HepG2 (cell line): ENCODE data around the gene DMAP1. TPM values are rescaled to one million over a fixed set of nuclear protein-coding genes. Genes with fewer than 3 reads are reported as not detected.

Experiments used
- BCL6 ChIP-seq: IDR thresholded peaks from 2 replicates; pipeline ENCODE4 v1.6.1; 2016; ENCODE audit warnings: missing genetic modification reagents, missing compliant biosample characterization
- BORCS8-MEF2B ChIP-seq: sonication (generic); formaldehyde crosslinking; IDR thresholded peaks from 2 replicates; pipeline ENCODE4 v1.8.0; 2022; ENCODE audit warnings: mild to moderate bottlenecking, missing genetic modification reagents
- HMG20B ChIP-seq: conservative IDR thresholded peaks from 2 replicates; pipeline ENCODE4 v1.6.1; 2016; ENCODE audit warnings: missing genetic modification reagents, missing compliant biosample characterization
- NCOA2 ChIP-seq: sonication (generic); formaldehyde crosslinking; IDR thresholded peaks from 2 replicates; pipeline ENCODE4 v1.8.0; 2022; ENCODE audit warnings: inconsistent platforms
- NFKB2 ChIP-seq: sonication (generic); formaldehyde crosslinking; IDR thresholded peaks from 2 replicates; pipeline ENCODE4 v1.4.0; 2020; ENCODE audit warnings: missing genetic modification reagents, borderline replicate concordance
- YY1 ChIP-seq: IDR thresholded peaks from 2 replicates; pipeline ENCODE4 v1.6.1; 2011; ENCODE audit warnings: low read length, low read depth, moderate library complexity, mild to moderate bottlenecking; ENCODE audit not compliant: insufficient read depth, insufficient replicate concordance
- ZNF263 ChIP-seq: sonication (generic); formaldehyde crosslinking; IDR thresholded peaks from 2 replicates; pipeline ENCODE4 v1.4.0; 2020; ENCODE audit warnings: missing genetic modification reagents
- ZNF598 ChIP-seq: sonication (generic); formaldehyde crosslinking; IDR thresholded peaks from 2 replicates; pipeline ENCODE4 v1.5.1; 2020; ENCODE audit warnings: mild to moderate bottlenecking, missing genetic modification reagents, borderline replicate concordance
- ZNF740 ChIP-seq: sonication (generic); formaldehyde crosslinking; IDR thresholded peaks from 2 replicates; pipeline ENCODE4 v1.4.0; 2020; ENCODE audit warnings: missing genetic modification reagents
- ZNF766 ChIP-seq: sonication (generic); formaldehyde crosslinking; IDR thresholded peaks from 2 replicates; pipeline ENCODE4 v1.5.0; 2020; ENCODE audit warnings: missing genetic modification reagents, borderline replicate concordance
- ZNF841 ChIP-seq: sonication (generic); formaldehyde crosslinking; IDR thresholded peaks from 2 replicates; pipeline ENCODE4 v1.8.1; 2023; ENCODE audit warnings: missing genetic modification reagents, borderline replicate concordance
- ZSCAN30 ChIP-seq: sonication (generic); formaldehyde crosslinking; IDR thresholded peaks from 2 replicates; pipeline ENCODE4 v1.5.0; 2020; ENCODE audit warnings: mild to moderate bottlenecking, missing genetic modification reagents
- polyA plus RNA-seq, 8 experiments: library from polyadenylated mRNA; depleted of rRNA in 3 of 8; stranded (reverse) in 7 of 8; unstranded in 1 of 8; fragments of >200 nt; fragmentation: Illumina TruSeq in 4 of 8; extraction: Trizol in 4 of 8; gene quantifications; 2 replicates each; pipeline versions ENCODE4 v1.2.1 to v1.2.3, GENCODE V29; 2011 to 2016; ENCODE audit warnings: low read depth in 4 of 8, missing spikeins in 1 of 8, mixed read lengths in 1 of 8; ENCODE audit not compliant: insufficient read depth in 1 of 8
- total RNA-seq, 5 experiments: library from RNA; depleted of rRNA; stranded (reverse); fragments of >200 nt; fragmentation: Illumina TruSeq; extraction: Trizol; gene quantifications; 2 replicates each; pipeline ENCODE4 v1.2.3, GENCODE V29; 2016; ENCODE audit warnings: low read depth in 1 of 5
- TF ChIP-seq, protein P1 (sequence below): sonication (generic); formaldehyde crosslinking; IDR thresholded peaks from 2 replicates; pipeline ENCODE4 v1.5.0; 2020; ENCODE audit warnings: mild to moderate bottlenecking, missing genetic modification reagents, borderline replicate concordance
- TF ChIP-seq, protein P2 (sequence below): sonication (generic); formaldehyde crosslinking; IDR thresholded peaks from 2 replicates; pipeline ENCODE4 v1.5.1; 2020; ENCODE audit warnings: missing genetic modification reagents, mild to moderate bottlenecking, borderline replicate concordance
- TF ChIP-seq, protein P3 (sequence below): sonication (generic); formaldehyde crosslinking; IDR thresholded peaks from 2 replicates; pipeline ENCODE4 v1.8.0; 2022; ENCODE audit warnings: mild to moderate bottlenecking, missing genetic modification reagents, moderate library complexity
- TF ChIP-seq, protein P4 (sequence below): sonication (generic); formaldehyde crosslinking; IDR thresholded peaks from 2 replicates; pipeline ENCODE4 v1.5.0; 2020; ENCODE audit warnings: missing genetic modification reagents, mild to moderate bottlenecking, borderline replicate concordance

The DMAP1 gene
- total and polyA plus RNA-seq, 2 of the 13 experiments (the other 11 are each of a cell fraction or from before 2014, with no cell fraction given), result 17.6 to 32.7 TPM

- TF ChIP-seq, protein P1, sequence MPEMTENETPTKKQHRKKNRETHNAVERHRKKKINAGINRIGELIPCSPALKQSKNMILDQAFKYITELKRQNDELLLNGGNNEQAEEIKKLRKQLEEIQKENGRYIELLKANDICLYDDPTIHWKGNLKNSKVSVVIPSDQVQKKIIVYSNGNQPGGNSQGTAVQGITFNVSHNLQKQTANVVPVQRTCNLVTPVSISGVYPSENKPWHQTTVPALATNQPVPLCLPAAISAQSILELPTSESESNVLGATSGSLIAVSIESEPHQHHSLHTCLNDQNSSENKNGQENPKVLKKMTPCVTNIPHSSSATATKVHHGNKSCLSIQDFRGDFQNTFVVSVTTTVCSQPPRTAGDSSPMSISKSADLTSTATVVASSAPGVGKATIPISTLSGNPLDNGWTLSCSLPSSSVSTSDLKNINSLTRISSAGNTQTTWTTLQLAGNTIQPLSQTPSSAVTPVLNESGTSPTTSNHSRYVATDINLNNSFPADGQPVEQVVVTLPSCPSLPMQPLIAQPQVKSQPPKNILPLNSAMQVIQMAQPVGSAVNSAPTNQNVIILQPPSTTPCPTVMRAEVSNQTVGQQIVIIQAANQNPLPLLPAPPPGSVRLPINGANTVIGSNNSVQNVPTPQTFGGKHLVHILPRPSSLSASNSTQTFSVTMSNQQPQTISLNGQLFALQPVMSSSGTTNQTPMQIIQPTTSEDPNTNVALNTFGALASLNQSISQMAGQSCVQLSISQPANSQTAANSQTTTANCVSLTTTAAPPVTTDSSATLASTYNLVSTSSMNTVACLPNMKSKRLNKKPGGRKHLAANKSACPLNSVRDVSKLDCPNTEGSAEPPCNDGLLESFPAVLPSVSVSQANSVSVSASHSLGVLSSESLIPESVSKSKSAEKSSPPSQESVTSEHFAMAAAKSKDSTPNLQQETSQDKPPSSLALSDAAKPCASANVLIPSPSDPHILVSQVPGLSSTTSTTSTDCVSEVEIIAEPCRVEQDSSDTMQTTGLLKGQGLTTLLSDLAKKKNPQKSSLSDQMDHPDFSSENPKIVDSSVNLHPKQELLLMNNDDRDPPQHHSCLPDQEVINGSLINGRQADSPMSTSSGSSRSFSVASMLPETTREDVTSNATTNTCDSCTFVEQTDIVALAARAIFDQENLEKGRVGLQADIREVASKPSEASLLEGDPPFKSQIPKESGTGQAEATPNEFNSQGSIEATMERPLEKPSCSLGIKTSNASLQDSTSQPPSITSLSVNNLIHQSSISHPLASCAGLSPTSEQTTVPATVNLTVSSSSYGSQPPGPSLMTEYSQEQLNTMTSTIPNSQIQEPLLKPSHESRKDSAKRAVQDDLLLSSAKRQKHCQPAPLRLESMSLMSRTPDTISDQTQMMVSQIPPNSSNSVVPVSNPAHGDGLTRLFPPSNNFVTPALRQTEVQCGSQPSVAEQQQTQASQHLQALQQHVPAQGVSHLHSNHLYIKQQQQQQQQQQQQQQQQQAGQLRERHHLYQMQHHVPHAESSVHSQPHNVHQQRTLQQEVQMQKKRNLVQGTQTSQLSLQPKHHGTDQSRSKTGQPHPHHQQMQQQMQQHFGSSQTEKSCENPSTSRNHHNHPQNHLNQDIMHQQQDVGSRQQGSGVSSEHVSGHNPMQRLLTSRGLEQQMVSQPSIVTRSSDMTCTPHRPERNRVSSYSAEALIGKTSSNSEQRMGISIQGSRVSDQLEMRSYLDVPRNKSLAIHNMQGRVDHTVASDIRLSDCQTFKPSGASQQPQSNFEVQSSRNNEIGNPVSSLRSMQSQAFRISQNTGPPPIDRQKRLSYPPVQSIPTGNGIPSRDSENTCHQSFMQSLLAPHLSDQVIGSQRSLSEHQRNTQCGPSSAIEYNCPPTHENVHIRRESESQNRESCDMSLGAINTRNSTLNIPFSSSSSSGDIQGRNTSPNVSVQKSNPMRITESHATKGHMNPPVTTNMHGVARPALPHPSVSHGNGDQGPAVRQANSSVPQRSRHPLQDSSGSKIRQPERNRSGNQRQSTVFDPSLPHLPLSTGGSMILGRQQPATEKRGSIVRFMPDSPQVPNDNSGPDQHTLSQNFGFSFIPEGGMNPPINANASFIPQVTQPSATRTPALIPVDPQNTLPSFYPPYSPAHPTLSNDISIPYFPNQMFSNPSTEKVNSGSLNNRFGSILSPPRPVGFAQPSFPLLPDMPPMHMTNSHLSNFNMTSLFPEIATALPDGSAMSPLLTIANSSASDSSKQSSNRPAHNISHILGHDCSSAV (CRISPR knock-in tag), result no peak
- TF ChIP-seq NCOA2 (CRISPR knock-in tag) (0 out of 2 replicates have a peak, but pooled peaks have one; percentile 13), ZNF766 (CRISPR knock-in tag) (no peak), HMG20B (no peak), NFKB2 (no peak), YY1 (peak; percentile 13), BCL6 (CRISPR knock-in tag) (0 out of 2 replicates have a peak, but pooled peaks have one; percentile 17), ZNF598 (CRISPR knock-in tag) (no peak), ZSCAN30 (CRISPR knock-in tag) (no peak), ZNF841 (CRISPR knock-in tag) (no peak), ZNF263 (CRISPR knock-in tag) (peak; percentile 91), BORCS8-MEF2B (CRISPR knock-in tag) (0 out of 2 replicates have a peak, but pooled peaks have one; percentile 47), ZNF740 (no peak)
- TF ChIP-seq, protein P2, sequence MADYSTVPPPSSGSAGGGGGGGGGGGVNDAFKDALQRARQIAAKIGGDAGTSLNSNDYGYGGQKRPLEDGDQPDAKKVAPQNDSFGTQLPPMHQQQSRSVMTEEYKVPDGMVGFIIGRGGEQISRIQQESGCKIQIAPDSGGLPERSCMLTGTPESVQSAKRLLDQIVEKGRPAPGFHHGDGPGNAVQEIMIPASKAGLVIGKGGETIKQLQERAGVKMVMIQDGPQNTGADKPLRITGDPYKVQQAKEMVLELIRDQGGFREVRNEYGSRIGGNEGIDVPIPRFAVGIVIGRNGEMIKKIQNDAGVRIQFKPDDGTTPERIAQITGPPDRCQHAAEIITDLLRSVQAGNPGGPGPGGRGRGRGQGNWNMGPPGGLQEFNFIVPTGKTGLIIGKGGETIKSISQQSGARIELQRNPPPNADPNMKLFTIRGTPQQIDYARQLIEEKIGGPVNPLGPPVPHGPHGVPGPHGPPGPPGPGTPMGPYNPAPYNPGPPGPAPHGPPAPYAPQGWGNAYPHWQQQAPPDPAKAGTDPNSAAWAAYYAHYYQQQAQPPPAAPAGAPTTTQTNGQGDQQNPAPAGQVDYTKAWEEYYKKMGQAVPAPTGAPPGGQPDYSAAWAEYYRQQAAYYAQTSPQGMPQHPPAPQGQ (CRISPR knock-in tag), result no peak
- TF ChIP-seq, protein P3, sequence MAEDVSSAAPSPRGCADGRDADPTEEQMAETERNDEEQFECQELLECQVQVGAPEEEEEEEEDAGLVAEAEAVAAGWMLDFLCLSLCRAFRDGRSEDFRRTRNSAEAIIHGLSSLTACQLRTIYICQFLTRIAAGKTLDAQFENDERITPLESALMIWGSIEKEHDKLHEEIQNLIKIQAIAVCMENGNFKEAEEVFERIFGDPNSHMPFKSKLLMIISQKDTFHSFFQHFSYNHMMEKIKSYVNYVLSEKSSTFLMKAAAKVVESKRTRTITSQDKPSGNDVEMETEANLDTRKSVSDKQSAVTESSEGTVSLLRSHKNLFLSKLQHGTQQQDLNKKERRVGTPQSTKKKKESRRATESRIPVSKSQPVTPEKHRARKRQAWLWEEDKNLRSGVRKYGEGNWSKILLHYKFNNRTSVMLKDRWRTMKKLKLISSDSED, result no peak
- TF ChIP-seq, protein P4, sequence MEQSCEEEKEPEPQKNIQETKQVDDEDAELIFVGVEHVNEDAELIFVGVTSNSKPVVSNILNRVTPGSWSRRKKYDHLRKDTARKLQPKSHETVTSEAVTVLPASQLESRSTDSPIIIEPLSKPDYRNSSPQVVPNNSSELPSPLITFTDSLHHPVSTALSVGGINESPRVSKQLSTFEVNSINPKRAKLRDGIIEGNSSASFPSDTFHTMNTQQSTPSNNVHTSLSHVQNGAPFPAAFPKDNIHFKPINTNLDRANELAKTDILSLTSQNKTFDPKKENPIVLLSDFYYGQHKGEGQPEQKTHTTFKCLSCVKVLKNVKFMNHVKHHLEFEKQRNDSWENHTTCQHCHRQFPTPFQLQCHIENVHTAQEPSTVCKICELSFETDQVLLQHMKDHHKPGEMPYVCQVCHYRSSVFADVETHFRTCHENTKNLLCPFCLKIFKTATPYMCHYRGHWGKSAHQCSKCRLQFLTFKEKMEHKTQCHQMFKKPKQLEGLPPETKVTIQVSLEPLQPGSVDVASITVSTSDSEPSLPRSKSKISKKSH, result no peak
These were observed 26.2 kb downstream of the DMAP1 start (continued) for GRCh38 chr1:44239331-44239960.
